Measurements from ENCODE around the gene C19orf47.

C19orf47 gene, protein sequence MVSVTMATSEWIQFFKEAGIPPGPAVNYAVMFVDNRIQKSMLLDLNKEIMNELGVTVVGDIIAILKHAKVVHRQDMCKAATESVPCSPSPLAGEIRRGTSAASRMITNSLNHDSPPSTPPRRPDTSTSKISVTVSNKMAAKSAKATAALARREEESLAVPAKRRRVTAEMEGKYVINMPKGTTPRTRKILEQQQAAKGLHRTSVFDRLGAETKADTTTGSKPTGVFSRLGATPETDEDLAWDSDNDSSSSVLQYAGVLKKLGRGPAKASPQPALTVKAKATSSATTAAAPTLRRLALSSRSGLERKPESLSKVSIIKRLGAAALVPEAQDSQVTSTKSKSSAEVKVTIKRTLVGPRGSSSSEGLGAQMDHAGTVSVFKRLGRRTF

GRCh38 chr19:40348125-40348913 is at the start of gene C19orf47, which contains the start of gene PLD3:
TSS of gene C19orf47 (minus strand) at chr19:40348397. CDS start at chr19:40341857, 6,540 bp downstream.
TSS of gene PLD3 (plus strand) at chr19:40348695. CDS start at chr19:40366484, 17,789 bp downstream.
- peak; percentile 99 for DNase-seq (ENCODE audit: low spot score)

GRCh38 chr19:40397568-40397906 is 49.3 kb upstream of the C19orf47 start:
- DNase-seq (ENCODE audit: low spot score), result no peak

DNA sequence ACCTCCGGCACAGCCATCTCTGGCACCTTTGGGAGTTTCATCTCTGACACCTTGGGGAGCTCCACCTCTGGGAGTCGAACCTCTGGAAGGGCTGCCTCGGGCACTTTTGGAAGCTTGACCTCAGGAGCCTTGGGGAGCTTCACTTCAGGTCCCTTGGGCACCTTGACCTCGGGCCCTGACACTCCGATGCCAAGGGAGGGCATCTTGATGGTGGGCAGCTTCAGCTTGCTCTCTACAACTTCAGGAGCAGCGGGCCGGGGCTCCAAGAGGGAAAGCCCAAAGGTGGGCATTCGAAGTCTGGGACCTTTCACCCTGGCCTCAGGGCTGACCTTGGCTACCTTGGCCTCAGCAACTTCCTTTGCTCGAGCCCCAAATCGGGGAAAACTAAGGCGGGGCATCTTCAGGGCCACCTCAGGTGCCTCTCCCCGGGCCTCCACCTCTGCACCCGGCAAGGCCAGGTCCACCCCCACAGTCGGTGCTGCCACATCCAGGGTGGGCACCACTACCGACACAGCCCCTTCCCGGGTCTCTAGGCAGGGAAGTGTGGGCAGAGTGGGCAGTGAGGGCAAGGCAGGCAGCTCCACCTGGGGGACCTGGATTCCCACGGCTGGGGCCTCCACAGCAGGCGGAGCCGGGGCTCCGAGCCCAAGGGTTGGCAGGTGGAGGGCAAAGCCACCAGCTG is 48.8 kb upstream of the C19orf47 start:
- no peak for DNase-seq (ENCODE audit: low spot score)

- no peak for DNase-seq (ENCODE audit: low spot score)
Measured at GRCh38 chr19:40395956-40396355, 47.8 kb upstream of the C19orf47 start.

GRCh38 chr19:40394816-40395210 is 46.6 kb upstream of the C19orf47 start:
- DNase-seq (ENCODE audit: low spot score), result no peak

GRCh38 chr19:40393894-40394815 is 46.0 kb upstream of the C19orf47 start:
- DNase-seq (ENCODE audit: low spot score), result no peak

- DNase-seq (ENCODE audit: low spot score), result no peak
Measured at GRCh38 chr19:40392894-40393517, 44.8 kb upstream of the C19orf47 start.

DNA sequence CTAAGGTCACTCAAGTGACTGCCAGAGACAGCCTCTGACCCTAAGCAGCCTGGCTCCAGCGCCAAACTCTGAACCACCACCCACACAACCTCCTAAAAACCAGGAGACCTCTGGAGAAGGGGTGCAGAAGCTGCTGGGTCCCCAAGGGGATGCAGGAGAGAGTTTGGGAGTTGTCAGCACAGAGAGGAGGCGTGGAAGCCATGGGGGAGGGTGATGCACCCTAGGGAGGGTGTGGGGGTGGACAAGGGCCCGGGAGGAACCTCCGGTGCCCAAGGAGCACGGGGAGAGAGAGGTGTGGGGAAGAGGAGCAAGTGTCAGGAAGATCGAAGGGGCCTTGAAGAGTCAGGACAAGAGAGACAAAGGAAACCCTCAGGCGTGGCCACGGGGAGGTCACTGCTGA is 43.9 kb upstream of the C19orf47 start:
- DNase-seq (ENCODE audit: low spot score), result no peak

GRCh38 chr19:40390084-40390742 is 42.0 kb upstream of the C19orf47 start, which contains the start of gene HIPK4:
TSS of gene HIPK4 (minus strand) at chr19:40390181. CDS start at chr19:40389902, 279 bp downstream.
- no peak for DNase-seq (ENCODE audit: low spot score)

GRCh38 chr19:40389404-40390083 is 41.3 kb upstream of the C19orf47 start:
- DNase-seq (ENCODE audit: low spot score), result no peak

DNA sequence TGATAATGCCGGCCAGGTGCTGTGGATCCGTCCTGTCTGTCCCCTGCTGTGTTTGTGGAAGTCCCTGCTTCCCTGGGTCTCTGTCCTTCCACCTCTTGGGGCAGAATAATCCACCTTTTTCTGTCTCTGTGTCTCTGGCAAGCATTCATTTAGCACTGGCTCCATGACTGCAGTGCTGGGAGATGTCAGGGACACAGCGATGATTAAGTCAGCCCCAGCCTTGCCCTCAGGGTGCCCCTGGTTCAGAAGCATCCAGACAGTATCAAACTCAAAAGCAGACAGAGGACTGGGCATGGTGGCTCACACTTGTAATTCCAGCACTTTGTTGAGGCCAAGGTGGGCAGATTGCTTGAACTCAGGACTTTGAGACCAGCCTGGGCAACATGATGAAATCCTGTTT is 40.3 kb upstream of the C19orf47 start:
- no peak for DNase-seq (ENCODE audit: low spot score)

GRCh38 chr19:40387155-40387554 is 39.0 kb upstream of the C19orf47 start:
- DNase-seq (ENCODE audit: low spot score), result no peak

GRCh38 chr19:40383668-40384248 is 35.6 kb upstream of the C19orf47 start:
- DNase-seq (ENCODE audit: low spot score), result no peak

- DNase-seq (ENCODE audit: low spot score), result no peak
Measured at GRCh38 chr19:40381321-40381720, 33.1 kb upstream of the C19orf47 start.

GRCh38 chr19:40380199-40381037 is 32.2 kb upstream of the C19orf47 start:
- no peak for DNase-seq (ENCODE audit: low spot score)

DNA sequence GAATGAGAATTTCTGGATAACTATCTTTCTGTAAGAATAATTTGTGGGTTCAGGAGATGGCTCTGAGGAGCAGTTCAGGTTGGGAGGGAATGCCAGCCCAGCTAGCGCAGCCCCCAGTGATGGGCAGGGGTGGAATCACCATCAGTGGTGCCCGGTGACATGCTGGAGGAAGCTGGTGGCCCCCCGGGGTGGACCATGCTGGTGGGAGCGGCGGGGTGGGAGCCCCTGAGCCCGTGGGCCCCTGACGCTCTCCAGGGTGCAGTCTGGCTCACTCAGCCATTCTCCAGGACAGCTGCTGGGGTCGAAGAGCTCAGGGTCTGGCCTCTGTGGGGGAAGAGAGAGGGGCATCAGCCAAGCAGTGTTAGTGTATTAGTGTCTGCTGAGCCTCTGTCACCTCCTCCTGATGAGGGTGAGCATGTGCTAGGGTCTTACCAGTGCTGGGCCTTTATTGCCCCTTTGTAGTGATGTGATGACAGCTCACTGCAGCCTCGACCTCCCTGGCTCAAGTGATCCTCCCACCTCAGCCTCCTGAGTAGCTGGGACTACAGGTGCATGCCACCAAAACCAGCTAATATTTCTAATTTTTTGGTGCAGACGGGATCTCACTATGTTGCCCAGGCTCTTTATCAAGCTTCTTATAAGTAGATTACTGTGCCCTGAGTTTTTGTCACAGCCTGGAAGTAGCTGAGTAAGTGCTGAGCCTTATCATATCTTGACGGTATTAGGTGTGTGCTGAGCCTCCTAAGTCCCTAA is 31.4 kb upstream of the C19orf47 start:
- DNase-seq (ENCODE audit: low spot score), result no peak

- no peak for DNase-seq (ENCODE audit: low spot score)
Measured at GRCh38 chr19:40378509-40378908, 30.3 kb upstream of the C19orf47 start.

DNA sequence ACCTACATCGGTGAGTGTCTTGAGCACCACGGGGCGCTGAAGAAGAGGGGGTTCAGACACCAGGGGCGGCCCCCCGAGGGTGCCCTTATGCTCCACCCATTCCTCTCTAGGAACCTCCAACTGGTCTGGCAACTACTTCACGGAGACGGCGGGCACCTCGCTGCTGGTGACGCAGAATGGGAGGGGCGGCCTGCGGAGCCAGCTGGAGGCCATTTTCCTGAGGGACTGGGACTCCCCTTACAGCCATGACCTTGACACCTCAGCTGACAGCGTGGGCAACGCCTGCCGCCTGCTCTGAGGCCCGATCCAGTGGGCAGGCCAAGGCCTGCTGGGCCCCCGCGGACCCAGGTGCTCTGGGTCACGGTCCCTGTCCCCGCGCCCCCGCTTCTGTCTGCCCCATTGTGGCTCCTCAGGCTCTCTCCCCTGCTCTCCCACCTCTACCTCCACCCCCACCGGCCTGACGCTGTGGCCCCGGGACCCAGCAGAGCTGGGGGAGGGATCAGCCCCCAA is 29.7 kb upstream of the C19orf47 start:
- no peak for DNase-seq (ENCODE audit: low spot score)

All from CD4-positive, alpha-beta T cell treated with Interleukin-6 at 100 ng/mL for 8 hours (primary cell).